Neuronal stem cell (in vitro differentiated cells): Measurements from ENCODE around the gene NCF4.

ENCODE experiments used
- DNase-seq: peaks from one replicate; pipeline ENCODE4 v3.0.0-alpha.2; 2013; ENCODE audit warnings: low spot score
- H2AFZ ChIP-seq: one replicate; pipeline ENCODE4 v1.6.1; 2013; ENCODE audit warnings: mild to moderate bottlenecking, low read length, inconsistent platforms
- H2AK5ac ChIP-seq: 2 replicates; pipeline ENCODE4 v1.6.1; 2013; ENCODE audit warnings: low read depth, mild to moderate bottlenecking, inconsistent platforms, low read length, moderate library complexity, mixed read lengths
- H2BK120ac ChIP-seq: 2 replicates; pipeline ENCODE4 v1.6.1; 2013; ENCODE audit warnings: low read depth, mild to moderate bottlenecking, inconsistent platforms, low read length, moderate library complexity, mixed read lengths
- H2BK12ac ChIP-seq: one replicate; pipeline ENCODE4 v1.6.1; 2013; ENCODE audit warnings: low read length, inconsistent platforms
- H2BK15ac ChIP-seq: 2 replicates; pipeline ENCODE4 v1.6.1; 2013; ENCODE audit warnings: mild to moderate bottlenecking, low read length, inconsistent platforms, mixed read lengths
- H2BK5ac ChIP-seq: one replicate; pipeline ENCODE4 v1.6.1; 2013; ENCODE audit warnings: inconsistent platforms, mild to moderate bottlenecking, low read length, moderate library complexity
- H3K14ac ChIP-seq: one replicate; pipeline ENCODE4 v1.6.1; 2013; ENCODE audit warnings: low read length, inconsistent platforms
- H3K18ac ChIP-seq: 2 replicates; pipeline ENCODE4 v1.6.1; 2013; ENCODE audit warnings: low read length, inconsistent platforms
- H3K23ac ChIP-seq: 2 replicates; pipeline ENCODE4 v1.6.1; 2013; ENCODE audit warnings: low read depth, mild to moderate bottlenecking, mixed read lengths, low read length, inconsistent platforms; ENCODE audit not compliant: poor library complexity
- H3K27ac ChIP-seq: replicated peaks from 3 replicates; pipeline ENCODE4 v1.5.1; 2013; ENCODE audit warnings: low read length, inconsistent platforms
- H3K27me3 ChIP-seq, 3 experiments: 2 replicates each; pipeline ENCODE4 v1.6.1; 2013; ENCODE audit warnings: low read length in 3 of 3, mild to moderate bottlenecking in 2 of 3, inconsistent platforms in 1 of 3, low read depth in 1 of 3, mixed read lengths in 1 of 3, moderate library complexity in 1 of 3; ENCODE audit not compliant: control insufficient read depth in 3 of 3, insufficient read depth in 3 of 3
- H3K36me3 ChIP-seq, 2 donors: replicated peaks in 1 of 2; 2 replicates each; pipeline ENCODE4 v1.6.1; 2013; ENCODE audit warnings: low read length in 2 of 2; ENCODE audit not compliant: control insufficient read depth in 2 of 2, insufficient read depth in 2 of 2
- H3K4ac ChIP-seq: 2 replicates; pipeline ENCODE4 v1.6.1; 2013; ENCODE audit warnings: inconsistent platforms, mild to moderate bottlenecking, low read length, moderate library complexity
- H3K4me1 ChIP-seq, 2 donors: 1 replicate in 1 of 2; 2 replicates in 1 of 2; pipeline ENCODE4 v1.6.1; 2013; ENCODE audit warnings: low read length in 2 of 2, low read depth in 1 of 2; ENCODE audit not compliant: control insufficient read depth in 2 of 2, insufficient read depth in 1 of 2
- H3K4me2 ChIP-seq: one replicate; pipeline ENCODE4 v1.6.1; 2013; ENCODE audit warnings: mild to moderate bottlenecking, low read length, inconsistent platforms; ENCODE audit not compliant: insufficient read depth, poor library complexity, severe bottlenecking
- H3K4me3 ChIP-seq, 2 donors: 2 replicates each; pipeline ENCODE4 v1.5.1; 2013; ENCODE audit warnings: low read length in 2 of 2, mild to moderate bottlenecking in 2 of 2, inconsistent platforms in 1 of 2, moderate library complexity in 1 of 2
- H3K79me1 ChIP-seq: one replicate; pipeline ENCODE4 v1.6.1; 2013; ENCODE audit warnings: low read depth, mild to moderate bottlenecking, inconsistent platforms, low read length, moderate library complexity
- H3K9ac ChIP-seq: one replicate; pipeline ENCODE4 v1.6.1; 2013; ENCODE audit warnings: mild to moderate bottlenecking, low read depth, low read length, inconsistent platforms; ENCODE audit not compliant: poor library complexity
- H3K9me3 ChIP-seq, 2 donors: replicated peaks in 1 of 2; 2 replicates each; pipeline versions ENCODE3 to v1.6.1; 2013; ENCODE audit warnings: low read length in 2 of 2, mild to moderate bottlenecking in 2 of 2, inconsistent platforms in 1 of 2, low read depth in 1 of 2, mixed read lengths in 1 of 2, moderate library complexity in 1 of 2; ENCODE audit not compliant: control insufficient read depth in 2 of 2, insufficient read depth in 1 of 2
- H4K8ac ChIP-seq: one replicate; pipeline ENCODE4 v1.6.1; 2013; ENCODE audit warnings: low read depth, mild to moderate bottlenecking, inconsistent platforms, low read length, moderate library complexity
- H4K91ac ChIP-seq: one replicate; pipeline ENCODE4 v1.6.1; 2013; ENCODE audit warnings: low read length, low read depth, mild to moderate bottlenecking, inconsistent platforms; ENCODE audit not compliant: poor library complexity
- WGBS, 2 donors: extraction: QIAGEN DNeasy Blood & Tissue Kit; methylation state at CpG; one replicate each; pipeline ENCODE4 v1.1.7; 2013; ENCODE audit warnings: missing lambda C conversion rate in 2 of 2, mixed read lengths in 1 of 2; ENCODE audit not compliant: insufficient read length in 2 of 2, insufficient replicate concordance in 1 of 2; ENCODE audit errors: extremely low coverage in 2 of 2; 5-methylcytosine and 5-hydroxymethylcytosine counted together

Gene NCF4

GRCh38 chr22:36840106-36840505 lies 20.7 kb upstream of the NCF4 start:
- H4K8ac ChIP-seq: no peak overlapping the region

GRCh38 chr22:36846271-36846670 lies 14.5 kb upstream of the NCF4 start:
- Histone ChIP-seq H3K79me1 (no peaks in the 10 kb centered on the region), H4K8ac (no peak overlapping the region), H3K18ac (no peak overlapping the region), H3K4ac (no peak overlapping the region), H2BK15ac (no peak overlapping the region), H3K27ac (no peak overlapping the region), H4K91ac (no peak overlapping the region), H3K23ac (no peak overlapping the region), H2AK5ac (no peak overlapping the region), H3K4me2 (no peak overlapping the region), H2BK120ac (no peak overlapping the region), H3K4me3 (no peak overlapping the region), H3K36me3 (no peaks in the 10 kb centered on the region), H3K4me1 (peaks cover 0 to 1% of the 10 kb centered on the region in 2 donors), H2BK5ac (no peak overlapping the region), H2AFZ (no peak overlapping the region), H3K14ac (no peak overlapping the region), H3K27me3 (peaks cover 0 to 29% (median 1%) of the 10 kb centered on the region in 3 experiments), H2BK12ac (no peak overlapping the region), H3K9ac (peak overlapping the region; percentile 9), H3K9me3 (no peaks in the 10 kb centered on the region)
- no peak for DNase-seq
- no CpG with 5 or more reads among the region's 5 CpGs for WGBS, 2 donors

More at GRCh38 chr22:36840106-36840505, 20.7 kb upstream of the NCF4 start:
- Histone ChIP-seq H3K14ac (no peak overlapping the region), H2AFZ (no peak overlapping the region), H3K9ac (no peak overlapping the region), H3K9me3 (peaks cover 3 to 11% of the 10 kb centered on the region in 2 donors), H2AK5ac (no peak overlapping the region), H3K79me1 (no peaks in the 10 kb centered on the region), H3K27me3 (peaks cover 0 to 7% (median 1%) of the 10 kb centered on the region in 3 experiments), H3K4me2 (no peak overlapping the region), H2BK5ac (peak overlapping the region; percentile 17), H3K36me3 (no peaks in the 10 kb centered on the region), H3K4ac (no peak overlapping the region), H3K18ac (no peak overlapping the region), H2BK120ac (no peak overlapping the region), H2BK12ac (no peak overlapping the region), H3K27ac (no peak overlapping the region), H2BK15ac (no peak overlapping the region), H4K91ac (no peak overlapping the region), H3K4me1 (peaks cover 0 to 2% of the 10 kb centered on the region in 2 donors), H3K4me3 (no peak overlapping the region), H3K23ac (no peak overlapping the region)
- WGBS, 2 donors: no CpG with 5 or more reads among the region's 8 CpGs
- DNase-seq: no peak

DNA sequence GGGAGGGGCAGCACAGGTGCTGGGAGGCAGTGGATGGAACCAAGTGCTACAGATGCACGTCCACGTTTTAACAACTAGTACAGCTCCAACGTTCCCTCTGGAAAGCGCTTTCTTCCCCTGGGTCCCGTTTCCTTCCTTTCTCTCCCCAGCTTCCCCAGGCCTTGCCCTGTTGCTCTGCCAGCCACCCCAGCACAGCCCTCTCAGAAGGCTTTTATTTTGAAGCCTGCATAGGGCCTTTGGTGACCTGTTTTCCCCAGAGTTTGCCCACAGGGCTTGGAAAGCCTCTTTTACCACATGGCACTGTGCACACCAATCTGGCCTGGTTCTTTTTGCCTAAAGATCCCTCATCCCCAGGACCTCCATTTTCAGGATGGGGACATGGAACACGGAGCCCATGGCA lies 13.9 kb upstream of the NCF4 start:
- no peak overlapping the region for H2BK12ac ChIP-seq
- H3K18ac ChIP-seq: no peak overlapping the region
- no peak overlapping the region for H3K4me2 ChIP-seq
- H2BK120ac ChIP-seq: no peak overlapping the region
- H3K4ac ChIP-seq: no peak overlapping the region
- no peak overlapping the region for H2AK5ac ChIP-seq
- WGBS, 2 donors: no CpG with 5 or more reads among the region's 6 CpGs
- no peak overlapping the region for H2BK5ac ChIP-seq
- H2BK15ac ChIP-seq: no peak overlapping the region
- H3K4me3 ChIP-seq: no peak overlapping the region
- no peak for DNase-seq
- no peak overlapping the region for H3K27ac ChIP-seq
- H4K8ac ChIP-seq: no peak overlapping the region
- no peak overlapping the region for H3K14ac ChIP-seq
- no peak overlapping the region for H4K91ac ChIP-seq
- peaks cover 0 to 7% of the 10 kb centered on the region in 2 donors for H3K4me1 ChIP-seq
- no peak overlapping the region for H2AFZ ChIP-seq
- H3K79me1 ChIP-seq: no peaks in the 10 kb centered on the region
- H3K9me3 ChIP-seq: no peaks in the 10 kb centered on the region
- H3K23ac ChIP-seq: no peak overlapping the region
- H3K36me3 ChIP-seq: no peaks in the 10 kb centered on the region
- no peak overlapping the region for H3K9ac ChIP-seq
- peaks cover 0 to 26% (median 1%) of the 10 kb centered on the region in 3 experiments for H3K27me3 ChIP-seq

DNA sequence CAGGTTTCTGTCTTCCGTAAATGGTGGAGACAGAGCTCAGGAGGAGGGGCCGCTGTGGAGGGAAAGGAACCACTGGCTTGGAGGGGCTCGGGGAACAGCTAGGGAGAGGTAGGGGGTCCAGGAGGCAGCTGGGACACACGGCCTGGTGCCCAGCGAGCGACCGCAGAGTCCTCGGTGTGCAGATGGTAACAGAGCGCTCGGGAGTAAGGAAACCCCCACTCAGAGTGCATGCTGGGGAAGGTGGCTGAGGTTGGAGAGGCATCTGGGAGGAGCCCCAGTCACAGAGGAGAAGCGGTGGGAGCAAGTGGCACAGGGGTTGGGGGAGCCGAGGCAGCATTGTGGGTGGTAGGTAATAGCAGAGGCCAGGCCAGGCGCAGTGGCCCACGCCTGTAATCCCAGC lies 10.8 kb upstream of the NCF4 start:
- H3K4me3 ChIP-seq: no peak overlapping the region
- no peak overlapping the region for H3K4me2 ChIP-seq
- no CpG with 5 or more reads among the region's 14 CpGs for WGBS, 2 donors
- H4K8ac ChIP-seq: no peak overlapping the region
- no peak overlapping the region for H2BK15ac ChIP-seq
- H2AFZ ChIP-seq: no peak overlapping the region
- H3K9me3 ChIP-seq: peaks cover 0 to 6% of the 10 kb centered on the region in 2 donors
- H3K9ac ChIP-seq: no peak overlapping the region
- peak overlapping the region; percentile 46 for H3K18ac ChIP-seq
- no peak overlapping the region for H2BK120ac ChIP-seq
- H2BK12ac ChIP-seq: no peak overlapping the region
- DNase-seq: no peak
- H3K4me1 ChIP-seq: peaks cover 0 to 7% of the 10 kb centered on the region in 2 donors
- H3K36me3 ChIP-seq: no peaks in the 10 kb centered on the region
- H3K79me1 ChIP-seq: no peaks in the 10 kb centered on the region
- H2AK5ac ChIP-seq: peak overlapping the region; percentile 27
- no peak overlapping the region for H3K27ac ChIP-seq
- no peak overlapping the region for H3K4ac ChIP-seq
- H4K91ac ChIP-seq: no peak overlapping the region
- H3K27me3 ChIP-seq: peaks cover 0 to 22% (median 0%) of the 10 kb centered on the region in 3 experiments
- peak overlapping the region; percentile 9 for H3K14ac ChIP-seq
- H2BK5ac ChIP-seq: no peak overlapping the region
- H3K23ac ChIP-seq: no peak overlapping the region
